HFFc6 (cell line): ENCODE measurements around the gene FLNB. TPM values are rescaled to one million over a fixed set of nuclear protein-coding genes. Genes with fewer than 3 reads are reported as not detected.

Experiments
- DNase-seq: peaks from one replicate; pipeline ENCODE4 v3.0.0-alpha.2; 2018
- H3K27ac Mint-ChIP-seq: 2 replicates; pipeline ENCODE4 v1.8.0; 2020; ENCODE audit warnings: mild to moderate bottlenecking, mixed read lengths
- H3K27me3 Mint-ChIP-seq: 2 replicates; pipeline ENCODE4 v1.8.0; 2021; ENCODE audit warnings: mild to moderate bottlenecking, moderate library complexity, mixed read lengths; ENCODE audit not compliant: insufficient read depth
- H3K36me3 Mint-ChIP-seq: 2 replicates; pipeline ENCODE4 v1.8.0; 2021; ENCODE audit warnings: low read depth, mixed read lengths
- H3K4me1 Mint-ChIP-seq: 2 replicates; pipeline ENCODE4 v1.8.0; 2020; ENCODE audit warnings: low read depth, mixed read lengths
- H3K4me3 Mint-ChIP-seq: 2 replicates; pipeline ENCODE4 v1.8.0; 2020; ENCODE audit warnings: mild to moderate bottlenecking, moderate library complexity, mixed read lengths
- H3K9me3 Mint-ChIP-seq: 2 replicates; pipeline ENCODE4 v1.8.0; 2020; ENCODE audit warnings: mild to moderate bottlenecking, mixed read lengths
- CTCF ChIP-seq: fragments of 200-600 bp; sonication (generic); IDR thresholded peaks from 2 replicates; pipeline ENCODE4 v1.5.0; 2021; ENCODE audit warnings: antibody characterized with exemption, mild to moderate bottlenecking
- total RNA-seq, 6 experiments: library from RNA; stranded (reverse); fragmentation: NEBNext Ultra II Directional; extraction: Animal tissue kit (Norgen Biotek cat#: 25700); gene quantifications; 2 replicates in 1 of 6; 3 replicates in 5 of 6; pipeline ENCODE4 v1.2.3, GENCODE V29; 2021

Gene FLNB
- total RNA-seq, 6 experiments from 2014 or later = 93.8 to 117 (median 98.7) TPM

DNA sequence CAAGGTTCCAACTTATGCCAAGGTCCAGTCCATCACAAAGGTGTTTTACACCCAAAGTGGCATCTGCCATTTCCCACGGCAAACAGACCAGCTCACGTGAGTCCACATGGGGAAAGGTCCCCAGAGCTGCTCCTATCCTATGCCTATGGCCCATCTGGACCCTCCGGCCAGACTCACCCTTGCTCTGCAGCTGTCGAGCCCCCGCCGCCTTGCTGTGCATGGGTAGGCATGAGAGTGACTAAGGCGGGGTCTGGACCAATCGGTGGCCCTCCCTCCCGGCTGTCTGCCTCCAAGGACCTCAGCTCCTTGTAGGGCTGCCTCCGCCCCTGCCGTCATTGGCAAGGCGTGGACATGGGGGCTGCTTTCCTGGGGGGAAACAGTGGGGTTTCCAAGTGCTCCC is 175.7 kb downstream of the FLNB start:
- H3K4me3 Mint-ChIP-seq = no peak overlapping the region
- no peaks in the 10 kb centered on the region for H3K36me3 Mint-ChIP-seq
- no peaks in the 10 kb centered on the region for H3K9me3 Mint-ChIP-seq
- H3K27ac Mint-ChIP-seq = no peak overlapping the region
- H3K27me3 Mint-ChIP-seq = peaks cover 11% of the 10 kb centered on the region
- no peak for DNase-seq
- TF ChIP-seq CTCF = no peak
- H3K4me1 Mint-ChIP-seq = peaks cover 18% of the 10 kb centered on the region

- Mint-ChIP-seq H3K9me3 (no peaks in the 10 kb centered on the region), H3K4me3 (no peak overlapping the region), H3K27me3 (peaks cover 11% of the 10 kb centered on the region), H3K27ac (no peak overlapping the region), H3K4me1 (peaks cover 18% of the 10 kb centered on the region), H3K36me3 (no peaks in the 10 kb centered on the region)
- TF ChIP-seq CTCF = no peak
- DNase-seq = no peak
These were observed 176.2 kb downstream of the FLNB start for GRCh38 chr3:58184309-58184981.

DNA sequence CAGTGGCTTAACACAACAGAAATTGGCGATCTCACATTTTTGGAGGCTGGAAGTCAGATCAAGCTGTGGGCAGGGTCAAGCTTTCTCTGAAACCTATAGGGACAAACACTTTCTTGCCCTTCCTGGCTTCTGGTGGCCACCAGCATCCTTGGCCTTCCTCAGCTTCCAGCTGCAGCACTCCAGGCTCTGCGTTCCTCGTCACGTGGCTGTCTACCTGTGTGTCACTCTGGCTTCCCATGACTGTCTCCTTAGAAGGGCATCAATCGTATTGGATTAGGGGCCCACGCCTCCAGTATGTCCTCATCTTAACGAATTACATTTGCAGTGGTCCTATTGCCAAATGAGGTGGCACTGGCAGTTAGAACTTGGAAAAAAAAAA is 176.7 kb downstream of the FLNB start:
- no peak overlapping the region for H3K27ac Mint-ChIP-seq
- H3K27me3 Mint-ChIP-seq = peaks cover 11% of the 10 kb centered on the region
- DNase-seq = no peak
- no peak for TF ChIP-seq CTCF
- no peak overlapping the region for H3K4me3 Mint-ChIP-seq
- H3K36me3 Mint-ChIP-seq = no peaks in the 10 kb centered on the region
- H3K9me3 Mint-ChIP-seq = no peaks in the 10 kb centered on the region
- H3K4me1 Mint-ChIP-seq = peaks cover 18% of the 10 kb centered on the region

GRCh38 chr3:58188173-58188564 is 179.9 kb downstream of the FLNB start:
- Mint-ChIP-seq H3K36me3 (no peaks in the 10 kb centered on the region), H3K9me3 (no peaks in the 10 kb centered on the region), H3K4me1 (peaks cover 16% of the 10 kb centered on the region), H3K27me3 (peaks cover 5% of the 10 kb centered on the region), H3K4me3 (no peak overlapping the region), H3K27ac (no peak overlapping the region)
- DNase-seq = peak; percentile 69
- TF ChIP-seq CTCF = no peak

GRCh38 chr3:58188921-58189451 is 180.8 kb downstream of the FLNB start:
- no peaks in the 10 kb centered on the region for H3K36me3 Mint-ChIP-seq
- H3K27ac Mint-ChIP-seq = no peak overlapping the region
- H3K27me3 Mint-ChIP-seq = peaks cover 2% of the 10 kb centered on the region; the same call in 1 of the 2 replicates
- H3K4me1 Mint-ChIP-seq = peaks cover 13% of the 10 kb centered on the region
- no peak overlapping the region for H3K4me3 Mint-ChIP-seq
- no peak for DNase-seq
- H3K9me3 Mint-ChIP-seq = no peaks in the 10 kb centered on the region
- no peak for TF ChIP-seq CTCF
